ENCODE results near the gene GRIK2.

- TF ChIP-seq CTCF (IDR thresholded peaks at IDR 0.05), result no peak
- no peak for TF ChIP-seq POLR2A (IDR thresholded peaks at IDR 0.05)
Measured at GRCh38 chr6:101803136-101803535, 409.6 kb downstream of the GRIK2 start.

Data from tibial nerve (tissue), 3 donors.